Brain pericyte (primary cell): Measurements from ENCODE around the gene FBXO11.

Experiments
- DNase-seq: peaks from one replicate; pipeline ENCODE4 v3.0.0-alpha.2; 2012; ENCODE audit warnings: low read depth, low spot score

FBXO11 gene

GRCh38 chr2:47850198-47850597 lies 56.1 kb downstream of the FBXO11 start:
- DNase-seq = no peak

DNA sequence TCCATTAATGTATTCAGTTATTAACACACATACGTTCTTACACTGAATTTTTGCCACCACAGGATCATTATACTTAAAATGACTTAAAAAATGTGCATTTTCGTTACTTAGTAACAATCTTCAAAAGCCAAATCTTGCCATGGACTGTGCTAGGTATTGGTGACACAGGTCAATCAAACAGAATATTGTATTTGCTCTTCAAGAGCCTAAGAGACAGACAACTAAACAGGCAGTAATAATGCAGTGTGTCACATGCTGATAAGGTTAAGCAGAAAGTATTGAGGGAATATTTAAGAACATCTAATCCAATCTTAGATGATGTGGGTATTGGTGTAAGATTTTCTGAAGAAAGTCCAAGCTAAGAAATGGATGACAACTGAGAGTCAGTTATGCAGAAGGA lies 56.9 kb downstream of the FBXO11 start:
- no peak for DNase-seq

GRCh38 chr2:47844162-47844561 lies 62.1 kb downstream of the FBXO11 start:
- no peak for DNase-seq

GRCh38 chr2:47843407-47843806 lies 62.9 kb downstream of the FBXO11 start:
- DNase-seq = no peak

DNA sequence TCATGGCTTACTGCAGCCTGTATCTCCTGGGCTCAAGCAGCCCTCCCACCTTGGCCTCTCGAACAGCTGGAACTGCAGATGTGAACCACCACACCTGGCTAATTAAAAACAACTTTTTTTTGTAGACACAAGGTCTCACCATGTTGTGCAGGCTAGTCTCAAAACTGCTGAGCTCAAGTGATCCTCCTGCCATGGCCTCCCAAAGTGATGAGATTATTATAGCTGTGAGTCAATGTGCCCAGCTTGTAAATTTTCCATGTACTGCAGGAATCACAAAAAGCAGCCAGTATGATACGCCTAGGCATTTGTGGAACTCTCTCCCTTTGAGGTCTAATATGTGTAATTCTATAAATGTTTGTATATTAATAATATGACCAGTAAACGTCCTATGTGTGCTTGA lies 63.5 kb downstream of the FBXO11 start:
- no peak for DNase-seq

GRCh38 chr2:47838686-47839085 lies 67.6 kb downstream of the FBXO11 start:
- DNase-seq = no peak

DNA sequence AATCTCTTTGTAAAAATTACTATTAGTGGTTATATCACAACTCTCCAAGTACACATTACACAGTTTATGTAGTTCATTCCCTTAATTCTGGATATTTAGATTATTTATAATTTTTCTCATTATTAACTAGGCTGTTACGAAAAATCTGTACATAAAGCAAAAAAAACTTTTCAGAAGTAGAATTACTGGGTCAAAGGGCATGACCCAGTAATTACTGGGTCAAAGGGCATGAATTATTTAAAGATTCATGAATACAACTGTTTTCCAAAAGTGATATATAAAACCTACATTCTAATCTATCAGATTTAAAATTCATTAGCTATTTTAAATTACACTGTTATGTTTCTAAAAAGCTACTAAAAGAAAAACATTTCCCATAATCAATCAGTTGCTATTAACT lies 68.0 kb downstream of the FBXO11 start:
- DNase-seq = no peak

DNA sequence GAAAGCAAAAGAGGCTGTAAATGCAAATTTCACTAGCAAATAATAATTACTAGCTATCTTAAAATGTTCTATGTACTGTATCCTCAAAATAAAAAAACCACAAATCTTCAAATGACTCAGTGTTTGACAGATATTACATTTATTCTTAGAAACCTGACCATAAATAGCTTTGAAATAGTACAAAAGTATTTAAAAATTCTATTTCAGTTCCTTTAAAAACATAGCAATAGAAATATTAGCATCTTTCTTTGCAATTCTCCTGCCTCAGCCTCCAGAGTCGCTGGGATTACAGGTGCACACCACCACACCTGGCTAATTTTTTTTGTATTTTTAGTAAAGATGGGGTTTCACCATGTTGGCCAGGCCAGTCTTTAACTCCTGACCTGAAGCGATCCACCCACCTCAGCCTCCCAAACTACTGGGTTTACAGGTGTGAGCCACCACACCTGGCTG lies 72.8 kb downstream of the FBXO11 start:
- DNase-seq = no peak

- DNase-seq = no peak
Observed at GRCh38 chr2:47822518-47822917, 83.8 kb downstream of the FBXO11 start.

GRCh38 chr2:47819834-47820233 lies 86.5 kb downstream of the FBXO11 start:
- DNase-seq = no peak

GRCh38 chr2:47818777-47819176 lies 87.5 kb downstream of the FBXO11 start:
- DNase-seq = no peak

- DNase-seq = no peak
Observed at GRCh38 chr2:47815764-47816163, 90.5 kb downstream of the FBXO11 start.

GRCh38 chr2:47811668-47812067 lies 94.6 kb downstream of the FBXO11 start:
- no peak for DNase-seq

GRCh38 chr2:47810850-47811249 lies 95.4 kb downstream of the FBXO11 start:
- DNase-seq = no peak

DNA sequence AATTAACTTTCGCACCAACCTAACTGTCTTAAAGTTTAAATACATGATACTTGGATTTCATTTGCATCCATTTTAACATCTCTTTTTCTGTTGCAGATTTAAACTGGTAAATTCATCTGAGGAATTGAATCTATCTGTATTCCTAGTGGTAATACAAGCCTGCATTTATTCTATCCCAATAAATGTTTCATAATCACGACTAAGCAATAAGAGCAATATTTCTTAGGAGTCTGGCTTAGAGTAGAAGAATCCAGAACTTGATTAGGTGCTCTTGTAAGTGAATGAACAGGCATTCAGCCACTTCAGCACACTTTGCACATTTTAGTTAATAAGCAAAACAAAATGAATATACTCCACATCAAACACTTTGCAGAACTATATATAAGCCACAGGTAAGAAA lies 96.4 kb downstream of the FBXO11 start:
- DNase-seq = no peak

DNA sequence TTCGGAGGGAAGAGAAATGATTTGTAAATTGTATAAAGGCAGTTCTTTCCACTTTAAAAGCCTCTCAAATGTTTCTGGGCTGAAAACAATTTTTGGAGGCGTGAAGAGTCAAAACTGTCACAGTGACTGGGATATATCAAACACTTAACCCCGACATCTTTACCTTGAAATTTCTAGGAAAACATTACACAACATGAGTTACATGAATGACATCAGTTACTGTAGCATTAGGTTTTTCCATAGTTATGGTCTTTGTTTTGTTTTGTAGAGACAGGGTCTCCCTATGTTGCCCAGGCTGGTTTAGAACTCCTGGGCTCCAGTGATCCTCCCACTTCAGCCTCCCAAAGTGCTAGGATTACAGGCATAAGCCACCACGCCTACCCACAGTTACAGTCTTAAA lies 97.7 kb downstream of the FBXO11 start:
- DNase-seq = no peak

GRCh38 chr2:47805850-47806249 lies 100.4 kb downstream of the FBXO11 start:
- DNase-seq = no peak

DNA sequence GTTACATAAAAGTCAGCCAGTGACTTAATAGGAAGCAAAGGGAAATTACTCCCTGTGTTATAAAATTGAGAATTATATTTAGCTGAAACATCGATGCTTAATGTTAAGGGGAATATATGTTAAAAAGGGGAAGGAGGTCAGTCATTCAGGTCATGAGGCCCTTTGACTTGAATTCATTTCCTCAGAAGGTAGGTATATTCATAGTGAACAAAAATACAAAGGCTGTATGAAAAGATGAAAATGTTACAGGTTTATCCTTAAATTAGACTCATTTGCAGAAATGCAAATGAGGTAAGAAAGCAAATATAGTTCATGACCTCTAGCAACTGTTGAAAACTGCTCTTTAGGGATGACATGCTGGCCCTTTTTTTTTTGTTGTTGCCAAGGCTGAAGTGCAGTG lies 102.5 kb downstream of the FBXO11 start:
- no peak for DNase-seq

DNA sequence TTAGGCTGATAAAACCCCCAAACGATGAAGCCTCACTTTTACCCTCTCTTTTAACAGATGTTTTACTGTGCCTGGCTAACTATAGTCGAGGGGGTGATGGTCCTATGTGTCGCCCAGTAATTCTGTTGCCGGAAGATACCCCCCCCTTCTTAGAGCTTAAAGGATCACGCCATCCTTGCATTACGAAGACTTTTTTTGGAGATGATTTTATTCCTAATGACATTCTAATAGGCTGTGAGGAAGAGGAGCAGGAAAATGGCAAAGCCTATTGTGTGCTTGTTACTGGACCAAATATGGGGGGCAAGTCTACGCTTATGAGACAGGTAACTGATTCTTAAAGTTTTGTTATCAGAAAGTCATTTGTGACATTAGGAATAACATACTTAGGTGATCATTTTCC lies 102.9 kb downstream of the FBXO11 start:
- no peak for DNase-seq

DNA sequence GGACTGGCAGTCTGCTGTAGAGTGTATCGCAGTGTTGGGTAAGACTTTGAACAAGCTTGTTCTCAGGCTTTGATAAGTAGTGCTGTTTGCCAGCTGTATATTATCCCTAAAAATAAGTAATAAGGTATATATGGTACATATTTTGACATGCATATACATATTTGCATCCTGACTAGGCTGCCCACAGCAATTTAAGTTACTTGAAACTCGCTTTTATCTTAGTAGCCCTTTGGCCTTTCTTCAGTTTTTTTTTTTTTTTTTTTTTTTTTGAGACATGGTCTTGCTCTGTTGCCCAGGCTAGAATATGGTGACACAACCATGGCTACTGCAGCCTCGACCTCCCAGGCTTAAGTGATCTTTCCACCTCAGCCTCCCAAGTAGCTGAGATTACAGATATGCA lies 105.2 kb downstream of the FBXO11 start:
- DNase-seq = no peak

- DNase-seq = no peak
Observed at GRCh38 chr2:47799031-47799609, 107.2 kb downstream of the FBXO11 start.

- no peak for DNase-seq
Observed at GRCh38 chr2:47798631-47799030, 107.7 kb downstream of the FBXO11 start.

DNA sequence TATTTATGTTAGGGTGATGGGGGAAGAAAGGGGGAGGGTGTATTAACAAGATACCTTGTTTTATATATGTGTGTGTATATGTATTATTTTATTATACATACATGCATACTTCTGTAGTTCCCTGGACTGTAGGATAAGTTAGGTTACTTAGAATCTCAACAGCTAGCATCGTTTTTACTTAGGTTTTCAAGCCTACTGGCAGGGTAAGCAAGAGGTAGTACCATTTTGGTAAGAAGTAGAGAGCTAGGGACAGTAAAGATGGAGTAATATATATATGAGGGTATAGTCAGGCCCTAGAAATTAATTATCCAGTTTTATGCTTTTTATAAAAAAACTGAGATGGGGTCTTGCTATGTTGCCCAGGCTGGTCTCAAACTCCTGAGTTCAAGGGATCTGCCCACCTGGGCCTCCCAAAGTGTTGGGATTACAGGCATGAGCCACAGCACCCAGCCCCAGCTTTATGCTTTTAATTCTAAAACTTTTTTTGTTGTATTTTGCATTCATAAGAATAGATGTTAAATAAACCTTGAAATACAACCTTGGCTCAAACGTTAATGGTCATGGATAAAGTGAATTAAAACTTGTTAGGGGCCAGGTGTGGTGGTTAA lies 110.1 kb downstream of the FBXO11 start:
- DNase-seq = no peak

DNA sequence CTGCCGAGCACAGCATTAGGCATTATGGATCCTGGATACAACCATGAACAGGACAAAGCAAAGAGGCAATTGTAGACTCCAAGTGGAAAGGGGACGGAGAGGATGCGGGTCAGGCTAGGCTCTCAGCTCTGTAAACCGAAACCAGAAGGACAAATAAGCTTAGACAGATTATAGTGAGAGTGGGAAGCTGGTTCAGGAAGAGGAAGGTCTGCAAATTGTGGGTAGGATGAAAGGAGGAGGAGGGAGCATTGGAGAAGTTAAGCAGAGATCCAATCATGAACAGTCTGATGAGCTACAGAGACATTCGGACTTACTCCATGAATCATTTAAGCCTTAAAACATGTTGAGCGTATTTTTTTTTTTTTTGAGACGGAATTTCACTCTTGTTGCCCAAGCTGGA lies 120.3 kb downstream of the FBXO11 start:
- no peak for DNase-seq
